ENCODE measurements around the gene TBC1D2.
"Not testable (repeated sequence)": the region's sequence is repeated elsewhere in the genome, so short reads cannot be mapped to it uniquely, and the experiment has no call there.

TBC1D2 gene, protein sequence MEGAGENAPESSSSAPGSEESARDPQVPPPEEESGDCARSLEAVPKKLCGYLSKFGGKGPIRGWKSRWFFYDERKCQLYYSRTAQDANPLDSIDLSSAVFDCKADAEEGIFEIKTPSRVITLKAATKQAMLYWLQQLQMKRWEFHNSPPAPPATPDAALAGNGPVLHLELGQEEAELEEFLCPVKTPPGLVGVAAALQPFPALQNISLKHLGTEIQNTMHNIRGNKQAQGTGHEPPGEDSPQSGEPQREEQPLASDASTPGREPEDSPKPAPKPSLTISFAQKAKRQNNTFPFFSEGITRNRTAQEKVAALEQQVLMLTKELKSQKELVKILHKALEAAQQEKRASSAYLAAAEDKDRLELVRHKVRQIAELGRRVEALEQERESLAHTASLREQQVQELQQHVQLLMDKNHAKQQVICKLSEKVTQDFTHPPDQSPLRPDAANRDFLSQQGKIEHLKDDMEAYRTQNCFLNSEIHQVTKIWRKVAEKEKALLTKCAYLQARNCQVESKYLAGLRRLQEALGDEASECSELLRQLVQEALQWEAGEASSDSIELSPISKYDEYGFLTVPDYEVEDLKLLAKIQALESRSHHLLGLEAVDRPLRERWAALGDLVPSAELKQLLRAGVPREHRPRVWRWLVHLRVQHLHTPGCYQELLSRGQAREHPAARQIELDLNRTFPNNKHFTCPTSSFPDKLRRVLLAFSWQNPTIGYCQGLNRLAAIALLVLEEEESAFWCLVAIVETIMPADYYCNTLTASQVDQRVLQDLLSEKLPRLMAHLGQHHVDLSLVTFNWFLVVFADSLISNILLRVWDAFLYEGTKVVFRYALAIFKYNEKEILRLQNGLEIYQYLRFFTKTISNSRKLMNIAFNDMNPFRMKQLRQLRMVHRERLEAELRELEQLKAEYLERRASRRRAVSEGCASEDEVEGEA

DNA sequence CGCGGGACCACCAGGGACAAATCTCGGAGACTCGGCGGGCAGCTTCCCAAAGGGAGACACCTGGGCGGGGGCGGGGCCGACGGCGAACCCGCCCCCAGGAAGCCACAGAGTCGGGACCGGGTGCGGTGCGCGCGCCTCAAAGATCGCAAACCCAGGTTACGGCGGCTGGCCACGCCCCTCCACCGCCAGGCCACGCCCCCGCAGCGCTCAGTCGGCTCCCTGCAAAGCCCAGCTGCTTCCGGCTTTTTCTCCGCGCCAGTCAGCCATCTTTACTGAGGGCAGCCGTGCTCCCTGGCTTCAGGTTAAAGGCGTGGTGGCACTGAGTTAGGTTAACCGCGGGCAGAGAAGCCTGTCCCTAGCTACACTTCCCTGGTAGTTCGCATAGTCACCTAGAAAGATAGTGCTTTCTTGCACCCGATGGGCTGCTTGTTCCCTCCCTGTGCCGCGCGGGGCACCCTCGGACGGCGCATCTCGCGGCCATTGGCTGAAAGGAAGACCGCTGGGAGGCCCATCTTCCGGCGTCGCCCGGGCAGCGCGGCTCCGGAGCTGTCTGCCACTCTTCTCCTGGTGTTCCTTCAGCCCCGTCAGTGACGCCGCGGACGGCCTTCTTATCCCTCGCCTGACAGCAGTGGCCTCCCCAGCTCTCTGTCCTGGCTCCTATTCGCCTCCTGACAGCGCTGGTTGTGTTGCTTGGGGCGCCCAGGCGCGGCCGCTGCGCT is at the start of gene TBC1D2:
Gene TBC1D2, minus strand, starts transcription at position 72 of the 719 bp plus-strand sequence. CDS start 108 bp downstream, outside the sequence.
- peak; percentile 71 for DNase-seq (ENCODE audit: low read depth, low spot score)

DNA sequence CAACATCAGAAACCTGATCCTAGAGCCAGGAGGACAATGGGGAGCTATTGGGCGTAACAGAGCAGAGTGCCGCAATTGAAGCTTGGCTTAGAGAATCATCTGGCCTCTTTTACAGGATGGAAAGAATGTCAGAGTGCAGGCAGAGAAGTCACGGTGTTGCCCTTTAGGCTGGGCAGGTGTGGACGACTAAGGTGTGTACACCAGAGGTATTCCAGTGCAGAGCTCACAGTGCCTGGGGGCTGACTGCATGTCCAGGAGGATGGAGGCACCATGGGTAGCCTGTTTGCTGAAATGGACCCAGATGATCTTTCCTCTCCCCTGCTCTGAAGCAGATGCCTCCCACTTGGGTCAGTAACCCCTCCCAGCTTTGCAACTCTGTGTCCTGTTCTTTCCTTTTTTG is 48.9 kb upstream of the TBC1D2 start:
- DNase-seq (ENCODE audit: low read depth, low spot score), result no peak

DNA sequence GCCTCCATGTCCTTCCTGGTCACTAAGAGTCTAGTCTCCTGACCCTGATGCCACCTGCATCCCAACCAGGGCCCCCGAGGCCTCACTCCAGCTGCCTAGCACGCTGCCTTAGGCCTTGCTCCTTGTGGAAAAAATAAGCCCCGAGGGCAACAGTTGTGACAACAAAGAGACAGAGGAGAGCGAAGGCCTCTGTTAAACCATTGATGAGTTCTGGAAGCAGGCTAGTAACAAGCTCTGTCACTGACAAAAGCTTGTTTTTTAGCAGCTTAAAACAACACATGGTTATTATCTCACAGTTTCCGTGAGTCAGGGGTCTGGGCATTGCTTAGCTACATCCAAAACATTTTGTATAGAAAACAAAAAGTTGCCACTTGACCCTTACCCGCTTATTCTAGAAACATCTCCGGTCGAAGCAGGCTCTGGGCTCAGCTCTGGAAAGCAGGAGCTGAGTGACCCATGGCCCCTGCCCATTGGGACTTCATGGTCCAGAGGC is 48.2 kb upstream of the TBC1D2 start:
- DNase-seq (ENCODE audit: low read depth, low spot score), result no peak

DNA sequence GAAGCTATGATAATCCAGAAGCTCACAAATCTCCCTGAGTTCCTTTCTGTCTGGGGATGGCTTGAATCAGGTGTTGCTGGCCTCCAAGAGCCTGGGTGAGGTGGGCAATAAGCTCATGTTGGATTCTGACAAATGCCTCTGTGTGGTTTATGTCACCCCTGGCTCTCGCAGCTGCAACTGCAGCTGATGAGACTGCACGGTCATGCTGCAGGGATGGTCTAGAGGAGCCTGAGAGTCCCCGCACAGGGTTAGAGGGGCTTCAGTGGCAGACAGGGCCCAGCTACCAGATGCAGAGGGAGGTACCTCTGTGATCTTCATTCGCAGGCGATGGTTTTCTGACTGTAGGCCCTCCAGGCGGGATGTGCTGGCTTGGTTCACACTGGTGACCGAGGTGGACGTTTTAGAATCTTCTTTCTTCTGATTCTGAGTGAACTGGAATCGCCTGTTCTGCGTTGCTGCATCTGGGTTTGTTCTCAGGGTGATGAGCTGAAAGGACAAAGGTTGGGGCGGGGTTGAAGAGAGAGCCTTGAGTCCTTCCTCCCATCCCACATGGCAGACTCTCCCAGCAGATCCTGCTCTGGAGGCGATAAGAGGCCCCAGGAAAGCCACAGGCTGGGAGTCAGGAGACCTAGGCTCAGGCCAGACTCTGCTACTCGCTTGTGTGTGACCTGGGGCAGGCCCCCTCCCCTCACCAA is 47.6 kb upstream of the TBC1D2 start:
- DNase-seq (ENCODE audit: low read depth, low spot score), result no peak

DNA sequence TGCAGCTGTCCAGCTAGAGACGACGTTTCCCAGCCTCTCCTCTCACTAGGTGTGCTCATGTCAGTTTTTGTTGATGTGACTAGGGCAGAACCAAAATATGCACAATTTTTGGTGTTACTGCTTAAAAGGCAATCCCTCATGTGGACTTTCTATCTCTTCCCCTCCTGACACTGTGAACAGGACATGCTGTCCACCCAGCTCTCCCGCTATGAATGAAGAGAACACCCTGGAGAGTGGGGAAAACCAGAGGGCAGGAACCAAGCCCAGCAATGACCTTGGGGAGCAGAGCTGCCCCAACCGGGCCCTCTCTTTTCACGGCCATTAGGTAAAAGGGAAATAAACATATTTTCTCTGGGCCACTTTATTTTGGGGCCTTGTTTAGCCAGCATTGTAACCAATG is 46.7 kb upstream of the TBC1D2 start:
- DNase-seq (ENCODE audit: low read depth, low spot score), result no peak

DNA sequence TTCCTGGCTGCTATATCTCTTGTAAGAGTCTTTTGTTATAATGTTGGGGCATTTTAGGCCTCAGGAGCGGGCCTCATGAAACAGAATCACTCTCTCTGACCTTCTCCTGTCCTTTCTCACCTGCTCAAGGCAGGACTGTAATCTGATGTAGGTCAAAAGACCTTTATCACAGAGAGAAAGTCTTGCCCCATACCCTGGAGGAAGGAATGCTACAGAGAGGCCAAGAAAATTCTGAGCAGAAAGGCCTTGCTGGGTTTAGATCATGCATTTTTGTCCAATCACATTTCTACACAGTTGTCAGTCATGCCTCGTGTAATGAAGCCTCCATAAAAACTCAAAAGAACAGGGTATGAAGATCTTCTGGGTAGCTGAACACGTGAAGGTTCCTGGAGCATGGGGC is 45.2 kb upstream of the TBC1D2 start:
- no peak for DNase-seq (ENCODE audit: low read depth, low spot score)

DNA sequence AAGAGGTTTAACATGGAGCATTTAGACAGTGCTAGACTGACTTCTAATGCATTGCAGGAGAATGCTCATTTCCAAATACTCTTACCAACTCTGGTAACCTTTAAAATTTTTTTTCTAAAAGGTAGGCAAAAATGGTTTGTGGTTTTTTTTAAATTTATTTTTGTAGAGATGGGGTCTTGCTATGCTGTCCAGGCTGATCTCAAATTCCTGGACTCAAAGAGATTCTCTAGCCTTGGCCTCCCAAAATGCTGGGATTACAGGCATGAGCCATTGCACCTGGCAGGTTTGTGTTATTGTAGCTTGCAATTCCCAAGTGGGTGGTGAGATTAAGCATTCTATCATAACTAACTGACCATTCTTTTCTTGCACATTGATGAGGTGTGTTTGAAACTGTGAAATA is 43.0 kb upstream of the TBC1D2 start:
- no peak for DNase-seq (ENCODE audit: low read depth, low spot score)

DNA sequence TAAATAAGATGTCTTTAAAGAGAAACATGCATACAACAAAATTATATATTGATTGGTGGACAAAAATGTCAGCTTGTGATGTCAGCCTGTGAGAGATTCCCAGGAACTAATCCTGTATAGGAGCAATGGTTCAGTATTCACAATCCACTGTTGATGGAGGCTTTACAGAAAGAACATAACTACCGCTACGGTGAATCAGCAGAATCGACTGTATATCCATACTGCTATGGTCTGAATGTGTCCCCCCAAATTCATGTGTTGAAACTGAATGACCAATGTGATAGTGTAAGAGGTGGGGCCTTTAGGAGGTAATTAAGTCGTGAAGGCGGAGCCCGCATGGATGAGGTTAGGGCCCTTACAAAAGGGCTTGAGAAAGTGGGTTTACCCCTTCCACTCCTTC is 40.4 kb upstream of the TBC1D2 start:
- no peak for DNase-seq (ENCODE audit: low read depth, low spot score)

DNA sequence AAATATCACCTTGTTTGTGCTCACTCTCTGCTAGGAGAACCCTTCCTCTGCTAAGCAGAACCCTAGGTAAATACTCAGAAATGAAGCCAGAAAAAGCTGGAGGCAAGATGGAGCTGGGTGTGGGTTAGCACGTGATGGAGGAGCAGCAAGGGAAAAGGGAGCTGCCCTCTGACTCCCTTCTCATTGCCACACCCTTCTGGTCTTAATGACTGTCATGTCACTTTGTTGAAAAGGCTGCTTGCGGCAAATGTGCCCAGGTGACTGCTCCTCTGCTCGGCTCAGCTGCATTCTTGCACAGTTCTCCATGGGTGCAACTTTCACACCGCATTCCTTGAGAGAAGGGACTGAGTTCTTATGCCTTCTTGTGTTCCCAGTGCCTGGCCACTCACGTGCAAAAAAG is 36.4 kb upstream of the TBC1D2 start:
- no peak for DNase-seq (ENCODE audit: low read depth, low spot score)

DNA sequence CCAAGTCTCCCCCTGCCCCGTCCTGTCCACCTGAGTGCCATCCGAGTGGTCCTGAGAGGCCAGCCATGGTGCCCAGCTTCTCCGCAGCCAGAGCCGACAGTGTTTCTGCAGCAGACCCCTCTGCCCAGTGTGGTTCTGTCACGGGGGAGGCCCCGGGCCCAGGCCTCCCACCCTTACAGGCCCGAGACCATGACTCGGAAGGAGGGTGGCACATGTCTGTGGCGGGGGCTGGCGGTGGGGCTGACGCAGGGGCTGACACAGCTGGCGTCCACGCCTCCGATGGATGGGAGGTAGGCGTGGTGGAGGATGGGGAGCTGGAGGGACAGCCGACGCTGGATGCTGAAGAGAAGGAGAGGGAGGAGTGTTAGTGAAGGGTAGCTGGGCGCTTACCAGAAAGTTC is 35.0 kb upstream of the TBC1D2 start:
- DNase-seq (ENCODE audit: low read depth, low spot score), result no peak

DNA sequence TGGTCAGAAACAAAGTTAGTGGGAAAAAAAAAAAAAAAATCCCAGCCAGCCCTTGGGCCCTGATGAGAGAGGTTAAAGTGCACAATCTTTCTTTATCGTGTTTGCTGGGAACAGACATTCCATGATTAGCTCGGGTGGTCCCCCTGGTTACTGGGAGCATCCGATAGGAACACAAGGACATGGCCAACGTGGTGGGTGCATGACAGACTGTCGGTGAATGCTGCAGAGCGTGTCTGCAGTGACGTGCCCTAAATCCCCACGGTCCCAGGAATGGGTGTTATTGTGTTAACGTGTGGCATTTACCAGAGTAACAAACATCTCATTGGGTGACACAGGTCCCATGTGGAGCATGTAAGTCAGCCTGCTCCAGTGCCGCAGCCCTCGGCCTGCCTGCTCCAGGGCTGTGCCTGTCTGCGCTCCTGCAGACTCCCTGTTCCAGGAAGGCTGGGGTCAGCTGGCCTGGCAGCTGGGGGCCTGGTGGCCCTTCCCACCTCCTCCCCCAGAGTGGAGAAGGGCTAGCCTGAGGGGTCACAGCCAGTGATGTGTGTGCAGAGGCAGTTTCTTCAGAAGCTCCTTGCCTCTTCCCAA is 34.3 kb upstream of the TBC1D2 start:
- no peak for DNase-seq (ENCODE audit: low read depth, low spot score)

DNA sequence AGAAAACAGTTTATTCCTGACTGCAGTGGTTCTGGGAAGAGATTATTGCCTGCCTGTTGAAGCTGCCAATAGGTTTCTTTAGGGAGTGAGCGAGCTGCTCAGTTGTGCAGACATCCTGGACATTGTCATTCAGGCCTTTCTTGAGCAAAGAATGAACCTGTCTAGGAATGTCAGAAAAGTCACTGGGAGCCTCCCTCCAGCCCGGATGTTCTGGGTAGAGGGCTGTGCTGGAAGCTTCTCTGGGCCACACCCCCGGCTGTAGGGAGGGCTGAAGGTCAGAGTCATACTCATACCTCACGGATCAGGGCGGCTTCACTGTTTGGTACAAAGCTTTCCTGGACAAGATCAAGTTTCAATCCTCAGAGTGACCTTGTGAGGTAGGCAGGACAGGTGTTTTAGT is 33.4 kb upstream of the TBC1D2 start:
- no peak for DNase-seq (ENCODE audit: low read depth, low spot score)

DNA sequence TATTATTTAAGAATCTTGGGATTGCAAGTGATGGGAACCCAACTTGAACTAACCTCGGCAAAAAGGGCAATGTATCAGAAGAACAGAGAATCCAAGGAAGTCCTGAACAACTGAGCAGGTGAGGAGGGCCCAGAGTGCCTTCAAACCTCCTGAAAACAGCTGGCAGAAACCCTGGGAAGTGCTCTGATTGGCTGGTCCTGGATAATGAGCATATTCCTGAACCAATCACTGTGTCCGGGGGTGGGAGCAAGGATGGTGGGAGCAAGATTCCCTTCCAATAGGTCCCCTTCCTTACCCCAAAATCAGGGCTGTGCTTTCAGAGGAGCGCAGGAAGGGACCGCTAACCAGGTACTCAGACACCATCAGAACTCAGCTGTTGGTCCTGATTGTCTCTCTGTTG is 31.9 kb upstream of the TBC1D2 start:
- peak; percentile 59 for DNase-seq (ENCODE audit: low read depth, low spot score)

DNA sequence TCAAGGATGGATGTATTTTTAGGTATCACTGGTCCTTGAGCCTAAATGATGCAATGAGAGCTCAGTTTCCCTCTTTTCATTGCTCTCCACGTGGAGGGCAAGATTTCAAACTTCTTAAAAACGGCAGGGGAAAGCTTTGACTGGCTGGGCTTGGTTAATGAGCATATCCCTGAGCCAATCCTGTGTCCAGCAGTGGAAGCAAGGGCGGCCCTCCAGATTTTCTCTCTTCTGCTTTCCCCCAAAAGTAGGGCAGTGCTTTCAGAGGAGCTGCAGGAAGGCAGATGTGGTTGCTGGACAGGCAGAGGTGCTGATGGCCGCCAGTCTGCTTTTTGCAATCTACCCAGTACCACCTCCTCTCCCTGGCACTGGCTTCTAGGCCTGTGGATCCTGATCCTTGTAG is 30.0 kb upstream of the TBC1D2 start:
- DNase-seq (ENCODE audit: low read depth, low spot score), result no peak

DNA sequence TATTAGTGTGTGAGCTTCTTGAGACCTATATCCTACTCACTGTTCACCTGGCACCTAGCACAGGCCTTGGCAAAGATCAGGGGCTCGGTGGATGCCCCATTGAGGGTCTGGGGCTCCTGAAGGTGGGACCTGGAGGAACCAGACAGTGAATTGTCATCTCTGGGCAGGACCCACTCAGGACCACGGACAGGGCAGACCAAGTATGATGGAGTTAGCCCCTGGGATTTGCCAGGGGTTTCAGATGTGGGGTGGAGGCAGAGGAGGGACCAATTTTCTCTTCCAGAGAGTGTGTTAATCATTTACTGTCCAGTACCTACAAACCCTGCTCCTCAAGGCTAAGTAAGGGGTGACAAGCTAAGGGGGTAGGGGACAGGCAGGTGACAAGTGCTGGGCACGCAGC is 29.3 kb upstream of the TBC1D2 start:
- no peak for DNase-seq (ENCODE audit: low read depth, low spot score)

DNA sequence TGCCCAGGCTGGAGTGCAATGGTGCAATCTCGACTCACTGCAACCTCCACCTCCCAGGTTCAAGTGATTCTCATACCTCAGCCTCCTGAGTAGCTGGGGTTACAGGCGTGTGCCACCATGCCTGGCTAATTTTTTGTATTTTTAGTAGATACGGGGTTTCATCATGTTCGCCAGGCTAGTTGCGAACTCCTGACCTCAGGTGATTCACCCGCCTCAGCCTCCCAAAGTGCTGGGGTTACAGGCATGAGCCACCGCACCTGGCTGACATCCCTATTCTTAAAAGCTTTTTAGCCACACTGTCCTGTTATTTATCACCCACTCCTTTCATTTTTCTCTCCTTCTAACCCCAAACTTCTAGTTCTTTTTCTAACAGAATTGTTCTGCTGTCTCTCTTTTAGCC is 27.7 kb upstream of the TBC1D2 start:
- DNase-seq (ENCODE audit: low read depth, low spot score), result not testable (repeated sequence)

DNA sequence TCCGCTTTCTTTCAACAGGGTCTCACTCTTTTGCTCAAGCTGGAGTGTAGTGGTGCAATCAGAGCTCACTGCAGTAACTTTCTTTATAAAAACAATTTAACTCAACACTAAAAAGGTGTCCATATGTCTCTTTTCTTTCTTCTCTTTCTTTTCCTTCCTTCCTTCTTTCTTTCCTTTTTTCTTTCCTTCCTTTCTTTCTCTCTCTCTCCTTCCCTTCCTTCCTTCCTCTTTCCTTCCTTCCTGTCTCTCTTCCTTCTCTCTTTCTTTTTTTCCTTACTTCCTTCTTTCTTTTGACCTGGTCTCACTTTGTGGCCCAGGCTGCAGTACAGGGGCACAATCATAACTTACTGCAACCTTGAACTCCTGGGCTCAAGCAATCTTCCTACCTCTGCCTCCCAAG is 25.8 kb upstream of the TBC1D2 start:
- no peak for DNase-seq (ENCODE audit: low read depth, low spot score)

DNA sequence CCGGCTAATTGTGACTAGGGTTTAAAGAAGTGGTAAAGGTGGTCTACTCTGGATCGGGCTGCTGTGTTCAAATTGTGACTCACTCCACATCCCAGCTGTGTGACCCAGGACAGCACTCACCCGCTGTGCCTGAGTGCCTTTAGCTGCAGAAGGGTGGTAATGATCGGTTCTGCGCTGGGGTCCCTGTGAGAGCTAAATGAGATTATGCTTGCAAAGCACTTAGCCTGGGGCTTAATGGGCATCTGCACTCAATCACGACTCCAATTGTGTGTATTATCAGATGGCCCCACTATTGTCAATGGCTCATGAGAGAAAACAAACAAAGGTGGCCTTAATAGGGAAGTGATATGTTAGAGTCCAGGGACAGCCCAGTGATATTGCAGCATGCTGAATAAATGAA is 25.1 kb upstream of the TBC1D2 start:
- DNase-seq (ENCODE audit: low read depth, low spot score), result no peak

DNA sequence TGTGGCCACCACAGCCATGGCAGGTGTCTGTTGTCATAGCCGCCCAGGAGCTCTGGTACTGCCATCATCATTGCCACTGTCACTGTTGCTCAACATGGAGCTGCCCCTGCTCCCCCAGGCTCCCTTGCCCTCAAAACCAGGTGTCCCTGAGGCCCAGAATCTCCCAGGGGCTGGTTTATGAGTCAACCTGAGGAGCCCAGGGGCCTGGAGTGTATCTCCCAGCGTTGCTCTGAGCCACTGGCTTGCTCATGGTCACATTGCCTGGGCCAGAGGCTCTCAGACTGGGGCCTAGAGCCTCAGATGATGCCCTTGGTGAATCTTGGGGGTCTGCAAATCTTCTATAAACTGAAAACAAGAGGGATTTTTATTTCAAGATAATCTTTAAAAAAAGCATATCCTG is 24.7 kb upstream of the TBC1D2 start:
- no peak for DNase-seq (ENCODE audit: low read depth, low spot score)

DNA sequence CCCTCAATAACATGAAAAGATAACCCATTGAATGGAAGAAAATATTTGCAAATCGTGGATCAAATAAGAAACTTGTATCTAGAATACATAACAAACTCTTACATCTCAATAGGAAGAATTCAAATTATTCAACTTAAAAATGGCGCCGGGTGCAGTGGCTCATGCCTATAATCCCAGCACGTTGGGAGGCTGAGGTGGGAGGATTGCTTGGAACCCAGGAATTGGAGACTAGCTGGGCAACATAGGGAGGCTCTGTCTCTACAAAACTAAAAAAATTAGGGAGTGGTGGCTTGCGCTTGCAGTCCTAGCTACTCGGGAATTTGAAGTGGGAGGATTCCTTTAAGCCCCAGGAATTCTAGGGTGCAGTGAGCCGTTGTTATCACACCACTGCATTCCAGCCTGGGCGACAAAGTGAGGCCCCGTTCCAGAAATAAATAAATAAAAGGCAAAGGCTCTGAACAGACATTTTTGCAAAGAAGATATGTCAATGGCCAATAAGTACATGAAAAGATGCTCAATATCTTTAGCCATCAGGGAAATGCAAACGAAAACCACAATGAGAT is 21.5 kb upstream of the TBC1D2 start:
- DNase-seq (ENCODE audit: low read depth, low spot score), result no peak

DNA sequence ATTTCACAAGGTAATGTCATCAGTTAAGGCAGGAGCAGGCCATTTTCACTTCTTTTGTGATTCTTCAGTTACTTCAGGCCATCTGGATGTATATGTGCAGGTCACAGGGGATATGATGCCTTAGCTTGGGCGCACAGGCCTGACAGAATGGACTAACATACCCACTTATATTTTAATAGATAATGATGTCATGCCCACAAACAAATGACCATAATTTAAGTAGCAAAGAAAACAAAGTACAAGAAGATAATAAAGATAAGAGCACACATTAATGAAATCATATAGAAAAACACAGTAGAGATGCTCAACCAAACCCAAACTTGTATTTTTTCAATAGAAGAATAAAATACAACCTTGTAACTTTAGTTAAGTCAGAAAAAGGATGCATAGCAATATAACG is 19.7 kb upstream of the TBC1D2 start:
- no peak for DNase-seq (ENCODE audit: low read depth, low spot score)

All from iPS DF 19.7 (cell line).